ENCODE results near the gene RNASEH2A.

DNA sequence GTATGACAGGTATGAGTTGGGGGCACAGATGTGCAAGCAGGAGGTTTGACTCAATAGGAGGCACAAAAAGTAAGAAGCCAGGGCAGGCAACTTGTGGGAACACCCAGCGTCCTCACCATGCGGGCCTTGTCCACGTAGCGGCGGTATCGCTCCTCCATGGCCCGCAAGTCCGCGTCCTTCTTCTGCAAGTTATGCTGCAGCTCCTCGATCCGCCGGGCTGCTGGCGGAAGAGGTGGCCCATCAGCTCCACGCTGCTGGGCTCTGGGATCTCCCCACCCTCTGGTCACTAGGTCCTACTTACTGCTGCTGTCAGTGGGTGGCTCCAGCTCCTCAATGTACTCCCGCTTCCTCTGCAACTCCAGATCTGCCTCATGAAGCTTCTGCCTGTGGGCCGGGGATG, 41.7 kb upstream of the RNASEH2A start:
- TF ChIP-seq, protein P1, sequence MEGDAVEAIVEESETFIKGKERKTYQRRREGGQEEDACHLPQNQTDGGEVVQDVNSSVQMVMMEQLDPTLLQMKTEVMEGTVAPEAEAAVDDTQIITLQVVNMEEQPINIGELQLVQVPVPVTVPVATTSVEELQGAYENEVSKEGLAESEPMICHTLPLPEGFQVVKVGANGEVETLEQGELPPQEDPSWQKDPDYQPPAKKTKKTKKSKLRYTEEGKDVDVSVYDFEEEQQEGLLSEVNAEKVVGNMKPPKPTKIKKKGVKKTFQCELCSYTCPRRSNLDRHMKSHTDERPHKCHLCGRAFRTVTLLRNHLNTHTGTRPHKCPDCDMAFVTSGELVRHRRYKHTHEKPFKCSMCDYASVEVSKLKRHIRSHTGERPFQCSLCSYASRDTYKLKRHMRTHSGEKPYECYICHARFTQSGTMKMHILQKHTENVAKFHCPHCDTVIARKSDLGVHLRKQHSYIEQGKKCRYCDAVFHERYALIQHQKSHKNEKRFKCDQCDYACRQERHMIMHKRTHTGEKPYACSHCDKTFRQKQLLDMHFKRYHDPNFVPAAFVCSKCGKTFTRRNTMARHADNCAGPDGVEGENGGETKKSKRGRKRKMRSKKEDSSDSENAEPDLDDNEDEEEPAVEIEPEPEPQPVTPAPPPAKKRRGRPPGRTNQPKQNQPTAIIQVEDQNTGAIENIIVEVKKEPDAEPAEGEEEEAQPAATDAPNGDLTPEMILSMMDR (IDR thresholded peaks at IDR 0.05; ENCODE audit: insufficient read depth, low read depth, low read length): no peak
- TF ChIP-seq EZH2 (IDR thresholded peaks at IDR 0.05; ENCODE audit: insufficient read depth, low read length): no peak

Data from astrocyte (in vitro differentiated cells and primary cell).